ENCODE measurements around the gene SNRPA1. TPM values are rescaled to one million over a fixed set of nuclear protein-coding genes. Genes with fewer than 3 reads are reported as not detected.
A peak's percentile ranks its signal among the peaks of the same experiment; 100 is the strongest.

Gene SNRPA1
- total RNA-seq (2022) (99.4 and 99.5 TPM in 2 replicates), Bru-seq, nascent RNA (percentile 95 among the genes with signal in this experiment), BruChase-seq, experiment 1, labeled RNA remaining after a 6-hour chase (percentile 85 among the genes with signal in this experiment), BruChase-seq, experiment 2, labeled RNA remaining after a 2-hour chase (percentile 89 among the genes with signal in this experiment)
- long read RNA-seq, transcript SNRPA1-205 (7 exons, 2,108 nt) = minor isoform, 14 of 569 reads
- long read RNA-seq, transcript SNRPA1-207 (8 exons, 924 nt) = minor isoform, 14 of 569 reads
- long read RNA-seq, transcript SNRPA1-201 (9 exons, 1,055 nt) = major isoform, 139 of 569 reads
- long read RNA-seq, partial matches to known transcripts = 387 of 569 reads
- long read RNA-seq, other reads (novel, unspliced or antisense) = 10 of 569 reads

- CTCF ChIA-PET = interaction anchor here (0.6 to 21.3 kb wide), 7 partner anchors 10 to 364 kb away, joined by 3 to 320 read pairs (median 3); no protein-coding TSS in a partner anchor
Measured at GRCh38 chr15:101294731-101295606, at the start of gene SNRPA1. Gene SNRPA1 (minus strand): TSS chr15:101295248. CDS start chr15:101295178, 70 bp downstream.

GRCh38 chr15:101342056-101342455, 47.0 kb upstream of the SNRPA1 start:
- peaks cover 5% of the 10 kb centered on the region for H3K36me3 Mint-ChIP-seq (ENCODE audit: insufficient read depth, unreplicated experiment)
- no peak overlapping the region for H3K4me3 Mint-ChIP-seq (ENCODE audit: unreplicated experiment)
- CTCF ChIA-PET = interaction anchor here (0.7 kb wide), 1 partner anchor 275 kb away, joined by 3 read pairs; no protein-coding TSS in a partner anchor
- POLR2A ChIA-PET = interaction anchor here (1.6 kb wide), 1 partner anchor 9 kb away, joined by 3 read pairs; no protein-coding TSS in a partner anchor
- no peaks in the 10 kb centered on the region for H3K9me3 Mint-ChIP-seq (ENCODE audit: unreplicated experiment)
- H3K4me1 Mint-ChIP-seq (ENCODE audit: insufficient read depth, unreplicated experiment) = peaks cover 6% of the 10 kb centered on the region
- H3K27ac Mint-ChIP-seq (ENCODE audit: low read depth, unreplicated experiment) = no peak overlapping the region
- no peak for TF ChIP-seq CTCF (IDR thresholded peaks at IDR 0.05; ENCODE audit: unreplicated experiment)
- no TSS peak for BruUV-seq (replicated peaks)
- no peaks in the 10 kb centered on the region for H3K27me3 Mint-ChIP-seq (ENCODE audit: insufficient read depth, unreplicated experiment)
- no peak for DNase-seq (ENCODE audit: unreplicated experiment)
- intact Hi-C loops (cut with micrococcal nuclease) = no loop called here

More at GRCh38 chr15:101294731-101295606, at the start of gene SNRPA1:
- Mint-ChIP-seq H3K4me1 (ENCODE audit: insufficient read depth, unreplicated experiment) (peaks cover 27% of the 10 kb centered on the region), H3K27ac (ENCODE audit: low read depth, unreplicated experiment) (peak within 1 kb of the TSS; percentile 92), H3K27me3 (ENCODE audit: insufficient read depth, unreplicated experiment) (no peaks in the 10 kb centered on the region), H3K36me3 (ENCODE audit: insufficient read depth, unreplicated experiment) (peaks cover 36% of the 10 kb centered on the region), H3K9me3 (ENCODE audit: unreplicated experiment) (no peaks in the 10 kb centered on the region), H3K4me3 (ENCODE audit: unreplicated experiment) (peak within 1 kb of the TSS; percentile 79)
- TSS peak; percentile 39 for BruUV-seq (replicated peaks)
- DNase-seq (ENCODE audit: unreplicated experiment) = peak; percentile 94
- intact Hi-C loops (cut with micrococcal nuclease) = loop anchor here (2.0 to 10.0 kb wide), 3 partner anchors 64 to 430 kb away; partner anchors contain the start of gene TARS3
- TF ChIP-seq CTCF (IDR thresholded peaks at IDR 0.05; ENCODE audit: unreplicated experiment) = no peak
- POLR2A ChIA-PET = interaction anchor here (0.6 to 5.7 kb wide), 28 partner anchors 9 to 944 kb away, joined by 3 to 102 read pairs (median 4); partner anchors contain the start of genes PCSK6, TARS3 and TM2D3

GRCh38 chr15:101338502-101339057, 43.5 kb upstream of the SNRPA1 start:
- peaks cover 5% of the 10 kb centered on the region for H3K36me3 Mint-ChIP-seq (ENCODE audit: insufficient read depth, unreplicated experiment)
- no peaks in the 10 kb centered on the region for H3K9me3 Mint-ChIP-seq (ENCODE audit: unreplicated experiment)
- no peaks in the 10 kb centered on the region for H3K4me1 Mint-ChIP-seq (ENCODE audit: insufficient read depth, unreplicated experiment)
- intact Hi-C loops (cut with micrococcal nuclease) = no loop called here
- no peak overlapping the region for H3K4me3 Mint-ChIP-seq (ENCODE audit: unreplicated experiment)
- ChIA-PET CTCF (interaction anchor here (0.5 to 1.1 kb wide), 2 partner anchors 9 to 989 kb away, joined by 3 read pairs; no protein-coding TSS in a partner anchor), POLR2A (no interaction called here)
- H3K27me3 Mint-ChIP-seq (ENCODE audit: insufficient read depth, unreplicated experiment) = no peaks in the 10 kb centered on the region
- no peak for DNase-seq (ENCODE audit: unreplicated experiment)
- H3K27ac Mint-ChIP-seq (ENCODE audit: low read depth, unreplicated experiment) = no peak overlapping the region
- BruUV-seq (replicated peaks) = no TSS peak
- no peak for TF ChIP-seq CTCF (IDR thresholded peaks at IDR 0.05; ENCODE audit: unreplicated experiment)
